Suprapubic skin (tissue), 4 donors: ENCODE results near the gene LDHB.

Experiments
- POLR2A ChIP-seq, 2 donors: fragments of 450-650 bp; IDR thresholded peaks; one replicate each; pipeline ENCODE4 v1.6.1; 2017; ENCODE audit warnings: antibody characterized with exemption in 2 of 2, mild to moderate bottlenecking in 2 of 2, moderate library complexity in 2 of 2
- POLR2AphosphoS5 ChIP-seq, 3 donors: sonication (generic); formaldehyde crosslinking; IDR thresholded peaks; one replicate each; pipeline ENCODE4 v1.6.1; 2017; ENCODE audit warnings: antibody characterized with exemption in 3 of 3
- TF ChIP-seq, protein P1 (sequence below), 2 donors: fragments of 200-600 bp in 1 of 2; fragments of 450-650 bp in 1 of 2; sonication (generic) in 1 of 2; IDR thresholded peaks; one replicate each; pipeline ENCODE4 v1.5.1; 2016 to 2019; ENCODE audit warnings: antibody characterized with exemption in 2 of 2, mild to moderate bottlenecking in 1 of 2, moderate library complexity in 1 of 2

GRCh38 chr12:21691515-21691914, 33.9 kb upstream of the LDHB start:
- TF ChIP-seq, protein P1, sequence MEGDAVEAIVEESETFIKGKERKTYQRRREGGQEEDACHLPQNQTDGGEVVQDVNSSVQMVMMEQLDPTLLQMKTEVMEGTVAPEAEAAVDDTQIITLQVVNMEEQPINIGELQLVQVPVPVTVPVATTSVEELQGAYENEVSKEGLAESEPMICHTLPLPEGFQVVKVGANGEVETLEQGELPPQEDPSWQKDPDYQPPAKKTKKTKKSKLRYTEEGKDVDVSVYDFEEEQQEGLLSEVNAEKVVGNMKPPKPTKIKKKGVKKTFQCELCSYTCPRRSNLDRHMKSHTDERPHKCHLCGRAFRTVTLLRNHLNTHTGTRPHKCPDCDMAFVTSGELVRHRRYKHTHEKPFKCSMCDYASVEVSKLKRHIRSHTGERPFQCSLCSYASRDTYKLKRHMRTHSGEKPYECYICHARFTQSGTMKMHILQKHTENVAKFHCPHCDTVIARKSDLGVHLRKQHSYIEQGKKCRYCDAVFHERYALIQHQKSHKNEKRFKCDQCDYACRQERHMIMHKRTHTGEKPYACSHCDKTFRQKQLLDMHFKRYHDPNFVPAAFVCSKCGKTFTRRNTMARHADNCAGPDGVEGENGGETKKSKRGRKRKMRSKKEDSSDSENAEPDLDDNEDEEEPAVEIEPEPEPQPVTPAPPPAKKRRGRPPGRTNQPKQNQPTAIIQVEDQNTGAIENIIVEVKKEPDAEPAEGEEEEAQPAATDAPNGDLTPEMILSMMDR (IDR thresholded peaks at IDR 0.05) = no peak
- TF ChIP-seq POLR2A (IDR thresholded peaks at IDR 0.05) (no peak), POLR2AphosphoS5 (IDR thresholded peaks at IDR 0.05) (no peak)
